ENCODE data around the gene OTP.

Gene OTP

GRCh38 chr5:77640589-77641396 lies 2.3 kb upstream of the OTP start:
- DNase-seq (ENCODE audit: low read depth), result no peak

- no peak for DNase-seq (ENCODE audit: low read depth)
Observed at GRCh38 chr5:77638763-77639671, 504 bp upstream of the OTP start.

GRCh38 chr5:77637170-77637997 lies 1.1 kb downstream of the OTP start:
- no peak for DNase-seq (ENCODE audit: low read depth)

GRCh38 chr5:77636641-77637169 lies 1.8 kb downstream of the OTP start:
- DNase-seq (ENCODE audit: low read depth), result no peak

- DNase-seq (ENCODE audit: low read depth), result no peak
Observed at GRCh38 chr5:77635917-77636640, 2.4 kb downstream of the OTP start.

GRCh38 chr5:77635067-77635916 lies 3.2 kb downstream of the OTP start:
- no peak for DNase-seq (ENCODE audit: low read depth)

- no peak for DNase-seq (ENCODE audit: low read depth)
Observed at GRCh38 chr5:77633709-77634108, 4.8 kb downstream of the OTP start.

GRCh38 chr5:77633207-77633675 lies 5.3 kb downstream of the OTP start:
- DNase-seq (ENCODE audit: low read depth), result no peak

- DNase-seq (ENCODE audit: low read depth), result no peak
Observed at GRCh38 chr5:77632526-77633206, 5.8 kb downstream of the OTP start.

- DNase-seq (ENCODE audit: low read depth), result no peak
Observed at GRCh38 chr5:77630114-77630680, 8.3 kb downstream of the OTP start.

GRCh38 chr5:77629509-77630113 lies 8.9 kb downstream of the OTP start:
- no peak for DNase-seq (ENCODE audit: low read depth)

GRCh38 chr5:77628840-77629508 lies 9.5 kb downstream of the OTP start:
- DNase-seq (ENCODE audit: low read depth), result no peak

- no peak for DNase-seq (ENCODE audit: low read depth)
Observed at GRCh38 chr5:77627869-77628674, 10.4 kb downstream of the OTP start.

- no peak for DNase-seq (ENCODE audit: low read depth)
Observed at GRCh38 chr5:77623203-77623740, 15.2 kb downstream of the OTP start.

- DNase-seq (ENCODE audit: low read depth), result no peak
Observed at GRCh38 chr5:77621440-77621839, 17.1 kb downstream of the OTP start.

GRCh38 chr5:77620405-77620804 lies 18.1 kb downstream of the OTP start:
- DNase-seq (ENCODE audit: low read depth), result no peak

- no peak for DNase-seq (ENCODE audit: low read depth)
Observed at GRCh38 chr5:77616920-77617319, 21.6 kb downstream of the OTP start.
